Endothelial cell (in vitro differentiated cells): ENCODE measurements around the gene RBP4. TPM values are rescaled to one million over a fixed set of nuclear protein-coding genes. Genes with fewer than 3 reads are reported as not detected.

Experiments
- DNase-seq: peaks from one replicate; pipeline ENCODE4 v3.0.0; 2021; ENCODE audit warnings: low spot score
- H3K27ac Mint-ChIP-seq: one replicate; pipeline ENCODE4 v1.8.0; 2021; ENCODE audit warnings: mixed read lengths, inconsistent platforms; ENCODE audit not compliant: unreplicated experiment
- H3K27me3 Mint-ChIP-seq: one replicate; pipeline ENCODE4 v1.8.0; 2021; ENCODE audit warnings: mild to moderate bottlenecking, moderate library complexity, mixed read lengths, inconsistent platforms; ENCODE audit not compliant: unreplicated experiment
- H3K36me3 Mint-ChIP-seq: one replicate; pipeline ENCODE4 v1.8.0; 2021; ENCODE audit warnings: mild to moderate bottlenecking, low read depth, mixed read lengths, inconsistent platforms; ENCODE audit not compliant: unreplicated experiment
- H3K4me1 Mint-ChIP-seq: one replicate; pipeline ENCODE4 v1.8.0; 2021; ENCODE audit warnings: mild to moderate bottlenecking, mixed read lengths, inconsistent platforms; ENCODE audit not compliant: unreplicated experiment
- H3K4me3 Mint-ChIP-seq: one replicate; pipeline ENCODE4 v1.8.0; 2021; ENCODE audit warnings: mild to moderate bottlenecking, mixed read lengths, inconsistent platforms; ENCODE audit not compliant: unreplicated experiment
- H3K9me3 Mint-ChIP-seq: one replicate; pipeline ENCODE4 v1.8.0; 2021; ENCODE audit warnings: mixed read lengths, inconsistent platforms; ENCODE audit not compliant: unreplicated experiment
- CTCF ChIP-seq: fragments of 200-600 bp; sonication (generic); IDR thresholded peaks from one replicate; pipeline ENCODE4 v1.5.0; 2021; ENCODE audit warnings: antibody characterized with exemption; ENCODE audit not compliant: unreplicated experiment
- total RNA-seq: library from RNA; stranded (reverse); fragmentation: NEBNext Ultra II Directional; extraction: Animal tissue kit (Norgen Biotek cat#: 25700); gene quantifications from one replicate; pipeline ENCODE4 v1.2.1, GENCODE V29; 2021; ENCODE audit not compliant: unreplicated experiment

The RBP4 gene
- total RNA-seq, 1 donor from 2014 or later = not detected

GRCh38 chr10:93613126-93613525 is 12.1 kb upstream of the RBP4 start:
- Mint-ChIP-seq H3K27ac (no peak overlapping the region), H3K4me1 (peaks cover 7% of the 10 kb centered on the region), H3K27me3 (peaks cover under 1% of the 10 kb centered on the region), H3K36me3 (no peaks in the 10 kb centered on the region), H3K4me3 (no peak overlapping the region), H3K9me3 (no peaks in the 10 kb centered on the region)
- no peak for TF ChIP-seq CTCF
- DNase-seq = no peak

GRCh38 chr10:93612311-93612710 is 11.3 kb upstream of the RBP4 start, which contains the start of gene PDE6C:
PDE6C (plus strand) TSS chr10:93612537; CDS start chr10:93612726, 189 bp downstream.
- Mint-ChIP-seq H3K4me1 (peaks cover 7% of the 10 kb centered on the region), H3K27me3 (peaks cover 1% of the 10 kb centered on the region), H3K27ac (no peak within 1 kb of the TSS), H3K36me3 (no peaks in the 10 kb centered on the region), H3K9me3 (no peaks in the 10 kb centered on the region), H3K4me3 (no peak within 1 kb of the TSS)
- no peak for TF ChIP-seq CTCF
- DNase-seq = no peak

GRCh38 chr10:93608421-93608820 is 7.4 kb upstream of the RBP4 start:
- Mint-ChIP-seq H3K27ac (no peak overlapping the region), H3K36me3 (no peaks in the 10 kb centered on the region), H3K4me1 (no peaks in the 10 kb centered on the region), H3K9me3 (no peaks in the 10 kb centered on the region), H3K4me3 (no peak overlapping the region), H3K27me3 (peaks cover 1% of the 10 kb centered on the region)
- no peak for TF ChIP-seq CTCF
- DNase-seq = no peak

- H3K36me3 Mint-ChIP-seq = no peaks in the 10 kb centered on the region
- no peak overlapping the region for H3K4me3 Mint-ChIP-seq
- DNase-seq = no peak
- H3K27me3 Mint-ChIP-seq = peaks cover 7% of the 10 kb centered on the region
- H3K4me1 Mint-ChIP-seq = no peaks in the 10 kb centered on the region
- H3K9me3 Mint-ChIP-seq = no peaks in the 10 kb centered on the region
- no peak for TF ChIP-seq CTCF
- no peak overlapping the region for H3K27ac Mint-ChIP-seq
Observed at GRCh38 chr10:93604146-93604545, 3.1 kb upstream of the RBP4 start.

- no peaks in the 10 kb centered on the region for H3K36me3 Mint-ChIP-seq
- no peak for DNase-seq
- H3K9me3 Mint-ChIP-seq = no peaks in the 10 kb centered on the region
- TF ChIP-seq CTCF = no peak
- H3K27ac Mint-ChIP-seq = no peak overlapping the region
- H3K4me3 Mint-ChIP-seq = no peak overlapping the region
- H3K27me3 Mint-ChIP-seq = peaks cover 6% of the 10 kb centered on the region
- no peaks in the 10 kb centered on the region for H3K4me1 Mint-ChIP-seq
Observed at GRCh38 chr10:93603023-93603422, 2.0 kb upstream of the RBP4 start.
